ENCODE results near the gene RALBP1.
A peak's percentile ranks its signal among the peaks of the same experiment; 100 is the strongest.

Gene RALBP1

DNA sequence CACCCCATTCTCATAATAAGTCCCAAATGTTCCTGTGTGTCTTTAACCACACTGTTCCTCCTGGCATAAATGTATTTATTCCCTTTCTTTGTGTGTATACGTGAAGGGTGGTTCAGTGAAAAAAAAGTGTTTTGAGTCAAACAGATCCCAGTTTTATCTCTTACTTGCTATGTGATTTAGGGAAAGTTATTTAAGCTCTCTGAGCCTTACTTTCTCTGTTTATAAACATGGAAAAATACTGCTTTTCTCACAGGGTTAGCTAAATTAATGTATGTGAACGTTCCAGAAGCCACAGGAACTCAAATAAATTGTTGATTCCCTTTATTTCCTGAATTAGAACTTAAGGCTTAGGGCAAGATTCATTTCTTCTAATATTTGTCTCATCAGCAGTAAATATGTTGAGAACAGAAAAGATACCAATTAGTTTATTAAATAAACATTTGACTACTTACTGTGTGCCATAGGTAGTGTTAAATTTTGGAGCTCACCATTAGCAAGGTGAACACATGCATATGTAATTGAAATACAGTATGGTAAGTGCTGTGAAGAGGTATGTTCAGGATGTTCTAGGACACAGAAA, 33.2 kb downstream of the RALBP1 start:
- TF ChIP-seq, protein P1, sequence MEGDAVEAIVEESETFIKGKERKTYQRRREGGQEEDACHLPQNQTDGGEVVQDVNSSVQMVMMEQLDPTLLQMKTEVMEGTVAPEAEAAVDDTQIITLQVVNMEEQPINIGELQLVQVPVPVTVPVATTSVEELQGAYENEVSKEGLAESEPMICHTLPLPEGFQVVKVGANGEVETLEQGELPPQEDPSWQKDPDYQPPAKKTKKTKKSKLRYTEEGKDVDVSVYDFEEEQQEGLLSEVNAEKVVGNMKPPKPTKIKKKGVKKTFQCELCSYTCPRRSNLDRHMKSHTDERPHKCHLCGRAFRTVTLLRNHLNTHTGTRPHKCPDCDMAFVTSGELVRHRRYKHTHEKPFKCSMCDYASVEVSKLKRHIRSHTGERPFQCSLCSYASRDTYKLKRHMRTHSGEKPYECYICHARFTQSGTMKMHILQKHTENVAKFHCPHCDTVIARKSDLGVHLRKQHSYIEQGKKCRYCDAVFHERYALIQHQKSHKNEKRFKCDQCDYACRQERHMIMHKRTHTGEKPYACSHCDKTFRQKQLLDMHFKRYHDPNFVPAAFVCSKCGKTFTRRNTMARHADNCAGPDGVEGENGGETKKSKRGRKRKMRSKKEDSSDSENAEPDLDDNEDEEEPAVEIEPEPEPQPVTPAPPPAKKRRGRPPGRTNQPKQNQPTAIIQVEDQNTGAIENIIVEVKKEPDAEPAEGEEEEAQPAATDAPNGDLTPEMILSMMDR (IDR thresholded peaks at IDR 0.05; ENCODE audit: low read depth, low read length, missing control alignments) = no peak
- in situ Hi-C loops (cut with HindIII; ENCODE audit: low pct_ligation_motif_present, low sequenced_read_pairs) = no loop called here
- no peak overlapping the region for H3K27ac ChIP-seq
- H3K4me3 ChIP-seq (ENCODE audit: low read depth, low read length) = no peak overlapping the region
- H3K36me3 ChIP-seq (replicated peaks) = no peaks in the 10 kb centered on the region
- no peak for DNase-seq
- H3K27me3 ChIP-seq (replicated peaks) = no peaks in the 10 kb centered on the region

DNA sequence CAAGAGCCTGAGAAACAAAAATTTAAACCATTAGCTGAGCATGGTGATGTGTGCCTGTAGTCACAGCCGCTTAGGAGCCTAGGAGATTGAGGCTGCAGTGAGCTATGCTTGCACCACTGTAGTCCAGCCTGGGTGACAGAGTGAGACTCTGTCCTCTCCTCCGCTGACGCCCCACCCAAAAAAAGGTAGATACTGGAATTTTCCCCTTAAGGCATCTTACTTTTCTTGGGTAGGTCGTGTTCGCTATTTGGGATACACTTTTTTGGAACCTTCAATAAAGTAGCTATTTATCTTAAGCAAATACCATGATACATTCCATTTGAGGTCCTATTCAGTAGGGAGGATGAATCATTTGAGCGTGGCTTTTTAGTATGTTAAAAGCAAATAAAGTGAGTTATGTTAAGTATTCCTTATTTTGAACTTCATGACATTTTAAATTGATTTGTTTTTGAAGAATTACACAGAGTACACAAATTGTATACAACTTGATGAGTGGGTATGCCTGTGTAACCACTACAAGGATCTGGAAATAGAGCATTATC, 38.7 kb downstream of the RALBP1 start:
- TF ChIP-seq, protein P1 (IDR thresholded peaks at IDR 0.05; ENCODE audit: low read depth, low read length, missing control alignments) = no peak
- Histone ChIP-seq H3K4me3 (ENCODE audit: low read depth, low read length) (no peak overlapping the region), H3K27me3 (replicated peaks) (no peaks in the 10 kb centered on the region), H3K36me3 (replicated peaks) (peaks cover 6% of the 10 kb centered on the region), H3K27ac (peak overlapping the region; percentile 60)
- in situ Hi-C loops (cut with HindIII; ENCODE audit: low pct_ligation_motif_present, low sequenced_read_pairs) = no loop called here
- peak; percentile 37 for DNase-seq

DNA sequence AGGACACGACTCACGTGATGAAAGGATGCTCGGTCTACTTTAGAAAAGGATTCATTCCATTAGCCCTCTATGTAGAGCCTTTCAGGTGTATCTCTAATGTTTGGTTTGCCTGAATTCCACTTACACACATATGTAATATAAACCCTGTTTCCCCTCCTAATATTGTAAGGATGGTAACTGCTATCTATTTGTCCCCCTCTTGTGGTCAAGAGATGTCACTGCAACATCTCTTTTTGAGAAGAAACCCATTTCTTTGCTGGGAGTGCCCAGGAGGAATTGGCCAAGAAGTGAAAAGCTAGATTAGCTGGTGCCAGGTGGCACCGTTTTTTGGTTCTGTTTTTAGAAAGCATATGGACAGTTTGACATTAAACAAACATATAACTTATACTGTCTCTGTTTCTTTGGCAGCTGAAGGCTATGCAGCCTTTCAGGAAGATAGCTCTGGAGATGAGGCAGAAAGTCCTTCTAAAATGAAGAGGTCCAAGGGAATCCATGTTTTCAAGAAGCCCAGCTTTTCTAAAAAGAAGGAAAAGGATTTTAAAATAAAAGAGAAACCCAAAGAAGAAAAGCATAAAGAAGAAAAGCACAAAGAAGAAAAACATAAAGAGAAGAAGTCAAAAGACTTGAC, 41.2 kb downstream of the RALBP1 start:
- no peak overlapping the region for H3K27ac ChIP-seq
- no peak for DNase-seq
- no peak overlapping the region for H3K4me3 ChIP-seq (ENCODE audit: low read depth, low read length)
- in situ Hi-C loops (cut with HindIII; ENCODE audit: low pct_ligation_motif_present, low sequenced_read_pairs) = no loop called here
- TF ChIP-seq, protein P1 (IDR thresholded peaks at IDR 0.05; ENCODE audit: low read depth, low read length, missing control alignments) = peak; percentile 79
- no peaks in the 10 kb centered on the region for H3K27me3 ChIP-seq (replicated peaks)
- peaks cover 6% of the 10 kb centered on the region for H3K36me3 ChIP-seq (replicated peaks)

DNA sequence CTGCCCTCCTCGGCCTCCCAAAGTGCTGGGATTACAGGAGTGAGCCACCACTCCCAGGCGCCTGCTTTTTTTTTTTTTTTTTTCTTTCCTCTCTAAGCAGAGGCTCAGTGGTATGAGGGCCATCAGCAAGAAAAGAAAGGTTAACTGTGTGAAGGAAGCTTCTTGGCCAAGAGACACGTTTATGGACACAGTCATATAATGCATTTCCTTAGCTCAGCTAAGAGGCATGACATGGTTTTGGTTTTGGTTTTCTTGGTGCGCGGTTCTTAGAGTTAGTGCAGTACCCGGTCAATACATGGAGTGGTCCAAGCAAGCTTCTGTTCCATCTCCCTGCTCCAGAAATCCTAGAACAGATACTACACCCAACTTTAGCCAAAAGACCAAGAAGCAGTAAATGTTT, 42.6 kb downstream of the RALBP1 start:
- TF ChIP-seq, protein P1 (IDR thresholded peaks at IDR 0.05; ENCODE audit: low read depth, low read length, missing control alignments) = no peak
- DNase-seq = no peak
- Histone ChIP-seq H3K27me3 (replicated peaks) (no peaks in the 10 kb centered on the region), H3K36me3 (replicated peaks) (peaks cover 13% of the 10 kb centered on the region), H3K27ac (no peak overlapping the region), H3K4me3 (ENCODE audit: low read depth, low read length) (no peak overlapping the region)
- in situ Hi-C loops (cut with HindIII; ENCODE audit: low pct_ligation_motif_present, low sequenced_read_pairs) = no loop called here

DNA sequence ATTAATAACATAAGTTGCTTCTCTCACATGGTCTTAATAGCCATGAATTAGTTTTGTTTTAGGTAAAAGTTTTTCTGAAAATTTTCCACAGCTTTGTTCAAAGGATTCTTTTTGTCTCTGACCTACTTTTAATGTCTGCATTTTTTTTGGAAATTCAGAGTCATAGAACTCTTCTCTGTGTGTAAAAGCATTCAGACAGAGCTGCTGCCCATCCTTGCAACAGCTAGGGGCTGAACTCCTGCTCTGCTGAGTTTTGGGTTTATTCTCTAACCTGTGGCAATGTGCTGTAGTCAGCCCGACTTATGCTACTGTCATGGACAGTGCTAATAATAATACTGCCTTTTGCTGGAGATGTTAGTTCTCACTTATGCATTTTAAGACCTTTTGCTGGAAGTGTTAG, 44.1 kb downstream of the RALBP1 start:
- no peak overlapping the region for H3K27ac ChIP-seq
- H3K27me3 ChIP-seq (replicated peaks) = no peaks in the 10 kb centered on the region
- peaks cover 13% of the 10 kb centered on the region for H3K36me3 ChIP-seq (replicated peaks)
- in situ Hi-C loops (cut with HindIII; ENCODE audit: low pct_ligation_motif_present, low sequenced_read_pairs) = no loop called here
- DNase-seq = no peak
- no peak overlapping the region for H3K4me3 ChIP-seq (ENCODE audit: low read depth, low read length)
- TF ChIP-seq, protein P1 (IDR thresholded peaks at IDR 0.05; ENCODE audit: low read depth, low read length, missing control alignments) = no peak
